Head of caudate nucleus (tissue), 42 donors: ENCODE results near the gene CNN1.
A peak's percentile ranks its signal among the peaks of the same experiment; 100 is the strongest.
"Not testable (repeated sequence)": the region's sequence is repeated elsewhere in the genome, so short reads cannot be mapped to it uniquely, and the experiment has no call there.

ENCODE experiments used
- DNase-seq, 42 donors: peaks; one replicate each; pipeline versions ENCODE4 v3.0.0 to v3.0.0-alpha.2; 2020 to 2021; ENCODE audit warnings: mixed read lengths in 7 of 42
- intact Hi-C: fragments of 100-400 bp; cut with DNase I; formaldehyde crosslinking; loops from one replicate; pipeline ENCODE4 v1.15.0; 2022

Gene CNN1

GRCh38 chr19:11558881-11559828 lies 20.5 kb downstream of the CNN1 start, which contains the start of gene ELOF1:
ELOF1 (minus strand) TSS chr19:11559230; CDS start chr19:11554347, 4,883 bp downstream.
- peak; percentile 95 to 99 (median 98) for DNase-seq
- intact Hi-C loops: loop anchor here (5.0 kb wide), 1 partner anchor 52 kb away; the partner anchor contains the start of gene ZNF653

GRCh38 chr19:11560404-11561051 lies 21.9 kb downstream of the CNN1 start:
- peak in 28 of 42 donors; percentile 22 to 82 (median 54) for DNase-seq
- intact Hi-C loops: no loop called here

- intact Hi-C loops: no loop called here
Observed at GRCh38 chr19:11563532-11563931, 24.9 kb downstream of the CNN1 start.

GRCh38 chr19:11564082-11564807 lies 25.6 kb downstream of the CNN1 start:
- intact Hi-C loops, DNase-seq: not testable (repeated sequence)

More at GRCh38 chr19:11563532-11563931, 24.9 kb downstream of the CNN1 start:
- no peak for DNase-seq

GRCh38 chr19:11565649-11565980 lies 27.0 kb downstream of the CNN1 start:
- DNase-seq, intact Hi-C loops: not testable (repeated sequence)

- no peak for DNase-seq
- intact Hi-C loops: no loop called here
Observed at GRCh38 chr19:11566164-11566563, 27.5 kb downstream of the CNN1 start.

- intact Hi-C loops: no loop called here
- DNase-seq: no peak
Observed at GRCh38 chr19:11570039-11570462, 31.4 kb downstream of the CNN1 start.

GRCh38 chr19:11573354-11573753 lies 34.7 kb downstream of the CNN1 start:
- intact Hi-C loops, DNase-seq: not testable (repeated sequence)

- DNase-seq, intact Hi-C loops: not testable (repeated sequence)
Observed at GRCh38 chr19:11573763-11574162, 35.1 kb downstream of the CNN1 start.

- no peak for DNase-seq
- intact Hi-C loops: no loop called here
Observed at GRCh38 chr19:11574689-11575088, 36.0 kb downstream of the CNN1 start.

GRCh38 chr19:11576227-11576626 lies 37.6 kb downstream of the CNN1 start:
- intact Hi-C loops: no loop called here
- no peak for DNase-seq

GRCh38 chr19:11577451-11578257 lies 39.0 kb downstream of the CNN1 start, which contains the start of gene ACP5:
ACP5 (minus strand) TSS chr19:11577645; CDS start chr19:11577317, 328 bp downstream.
- no peak for DNase-seq
- intact Hi-C loops: no loop called here

GRCh38 chr19:11578258-11579142 lies 39.8 kb downstream of the CNN1 start:
- DNase-seq: peak in 10 of 42 donors; percentile 10 to 55 (median 24)
- intact Hi-C loops: no loop called here

GRCh38 chr19:11580116-11580515 lies 41.5 kb downstream of the CNN1 start:
- DNase-seq: no peak
- intact Hi-C loops: no loop called here

- intact Hi-C loops: no loop called here
- no peak for DNase-seq
Observed at GRCh38 chr19:11581740-11582139, 43.1 kb downstream of the CNN1 start.

- intact Hi-C loops: no loop called here
- no peak for DNase-seq
Observed at GRCh38 chr19:11586331-11586730, 47.7 kb downstream of the CNN1 start.

GRCh38 chr19:11587302-11587974 lies 48.8 kb downstream of the CNN1 start:
- intact Hi-C loops: no loop called here
- peak; percentile 62 to 91 (median 79) for DNase-seq
